CD4-positive, alpha-beta T cell treated with Interleukin-2 at 100 ng/mL for 4 hours (primary cell): ENCODE data around the gene TBC1D22B.

Source experiments
- DNase-seq: peaks from one replicate; pipeline ENCODE4 v3.0.0-alpha.2; 2020; ENCODE audit warnings: low spot score

The TBC1D22B gene

DNA sequence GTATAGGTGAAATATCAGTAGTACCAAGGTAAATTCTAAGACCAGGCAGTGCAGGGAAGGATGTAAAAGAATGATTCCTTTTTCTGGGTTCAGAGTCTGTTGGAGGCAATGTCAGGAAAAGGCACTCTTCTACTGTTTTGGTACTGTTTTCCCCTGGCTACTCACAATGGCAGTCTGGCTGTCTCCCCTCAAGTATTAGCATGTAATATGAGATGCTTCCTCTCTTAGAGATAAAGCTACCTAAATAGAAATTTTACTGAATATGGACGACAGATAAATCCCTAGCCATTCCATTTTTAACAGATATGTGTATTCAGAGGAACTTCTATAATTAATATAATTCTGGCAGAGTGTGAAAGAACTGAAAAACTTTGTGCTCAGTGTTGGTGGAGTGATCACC lies 99.7 kb downstream of the TBC1D22B start:
- DNase-seq, result no peak

DNA sequence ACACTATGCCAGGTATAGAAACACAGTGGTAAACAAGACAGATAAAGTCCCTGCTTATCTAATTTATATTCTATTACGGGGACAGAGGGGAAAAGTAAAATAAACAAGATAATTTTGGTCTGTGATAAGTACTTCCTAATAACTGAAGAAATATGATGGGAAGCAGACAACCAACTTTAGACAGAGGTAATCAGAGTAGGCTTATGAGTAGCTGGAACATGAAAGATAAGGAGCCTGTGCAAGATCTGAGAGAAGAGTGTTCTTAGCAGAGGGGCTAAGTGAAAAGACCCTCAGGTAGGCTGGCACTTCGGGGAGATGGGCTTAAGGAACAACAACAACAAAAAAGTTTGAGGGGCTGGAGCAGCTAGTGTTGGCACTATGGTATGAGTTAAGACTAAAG lies 100.3 kb downstream of the TBC1D22B start:
- DNase-seq, result no peak

DNA sequence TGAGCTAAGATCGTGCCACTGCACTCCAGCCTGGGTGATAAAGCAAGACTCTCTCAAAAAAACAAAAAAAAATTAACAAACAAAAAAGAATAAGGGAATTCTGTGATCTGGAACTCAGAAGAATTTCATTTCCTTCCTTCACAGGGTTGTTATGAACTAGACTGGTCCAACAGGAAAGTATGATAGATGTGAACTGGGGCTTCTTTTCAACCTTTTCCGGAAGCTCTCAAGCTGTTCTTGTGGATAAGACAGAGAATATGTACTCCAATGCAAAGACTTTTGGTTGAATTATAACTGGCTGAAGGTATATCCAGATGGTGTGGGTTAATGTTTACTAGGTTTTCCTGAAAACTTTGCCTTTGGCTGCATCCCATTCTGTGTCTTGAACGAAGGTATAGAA lies 101.5 kb downstream of the TBC1D22B start:
- DNase-seq, result no peak

DNA sequence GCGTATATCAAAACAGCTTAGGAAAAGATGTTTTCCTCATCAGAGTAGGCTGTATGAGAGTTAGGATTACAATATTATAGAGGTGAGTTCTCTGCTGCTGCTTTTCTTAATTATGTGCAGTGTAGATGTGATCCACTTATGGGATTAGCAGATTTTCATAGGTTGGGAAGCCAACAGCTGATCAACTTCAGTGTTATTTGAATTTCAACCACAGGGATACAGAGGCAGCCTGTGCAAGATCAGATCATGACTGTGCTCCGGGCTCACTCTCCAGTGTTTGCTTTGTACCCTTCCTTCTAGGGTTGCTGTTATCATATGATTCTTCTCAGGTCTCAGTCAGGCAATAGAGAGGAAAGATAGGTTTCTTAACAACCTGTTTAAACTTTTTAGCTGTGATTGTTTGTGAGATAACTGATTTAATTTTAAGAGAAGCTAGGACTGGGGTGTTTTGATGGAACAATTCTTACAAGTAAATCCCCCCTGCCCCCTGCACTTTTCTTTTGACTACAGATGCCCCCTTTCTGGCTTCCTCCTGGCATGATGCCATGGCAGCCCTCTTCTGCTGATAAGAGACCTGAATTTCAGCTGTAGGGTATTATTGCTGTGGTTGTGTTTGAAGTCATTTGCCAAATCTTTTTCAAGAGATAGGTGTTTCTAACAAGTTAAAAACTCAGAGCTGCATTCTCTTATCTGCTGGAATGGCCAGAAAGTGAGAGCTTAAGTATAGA lies 104.7 kb downstream of the TBC1D22B start:
- DNase-seq, result no peak

DNA sequence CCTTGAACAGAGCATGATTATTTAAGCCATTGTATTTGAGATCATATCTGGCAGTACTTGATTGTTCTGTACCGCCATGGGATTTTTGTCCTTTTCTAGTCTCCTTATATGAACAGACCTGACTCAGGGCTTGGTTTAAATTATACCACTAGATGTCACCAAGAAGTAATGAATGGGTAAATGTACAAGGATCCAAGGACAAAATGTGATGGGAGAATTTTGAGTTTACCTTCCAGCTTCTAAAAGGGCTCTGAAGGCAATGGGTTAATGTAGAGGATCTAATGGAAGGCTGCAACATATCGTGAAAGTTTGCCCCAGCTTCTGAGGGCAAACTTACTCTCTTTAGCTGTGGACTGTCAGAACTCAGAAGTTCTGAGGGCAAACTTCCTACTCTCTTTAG lies 108.2 kb downstream of the TBC1D22B start:
- no peak for DNase-seq

DNA sequence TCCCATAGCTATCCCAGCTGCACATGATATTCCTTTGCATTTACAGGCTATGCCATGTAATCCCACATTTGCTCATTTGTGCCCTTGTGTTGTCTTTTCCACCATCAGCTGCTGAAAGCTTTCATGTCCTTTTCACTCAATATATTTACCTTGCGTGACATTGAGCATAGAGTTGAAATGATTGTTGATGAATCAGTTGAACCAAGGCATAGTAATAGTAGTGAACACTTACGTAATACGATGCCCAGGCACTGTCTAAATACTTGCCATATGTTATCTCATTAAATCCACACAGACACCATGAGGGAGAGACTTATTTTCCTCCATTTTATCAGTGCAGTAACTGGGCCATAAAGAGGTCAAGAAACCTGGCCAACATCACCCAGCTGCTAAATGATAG lies 109.3 kb downstream of the TBC1D22B start:
- no peak for DNase-seq

DNA sequence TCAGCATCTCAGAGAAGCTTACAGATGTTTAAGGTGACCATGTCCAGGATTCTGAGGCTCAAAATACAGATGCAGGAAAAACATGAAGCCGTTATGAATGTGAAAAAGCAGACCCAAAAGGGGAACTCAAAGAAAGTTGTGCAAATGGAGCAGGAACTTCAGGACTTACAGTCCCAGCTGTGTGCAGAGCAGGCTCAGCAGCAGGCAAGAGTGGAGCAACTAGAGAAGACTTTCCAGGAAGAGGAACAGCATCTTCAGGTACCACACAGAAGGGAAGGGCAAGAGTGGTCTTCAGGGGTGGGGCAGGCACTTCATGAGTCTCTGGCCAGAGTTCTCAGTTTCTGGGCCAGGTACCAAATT lies 111.4 kb downstream of the TBC1D22B start:
- no peak for DNase-seq

DNA sequence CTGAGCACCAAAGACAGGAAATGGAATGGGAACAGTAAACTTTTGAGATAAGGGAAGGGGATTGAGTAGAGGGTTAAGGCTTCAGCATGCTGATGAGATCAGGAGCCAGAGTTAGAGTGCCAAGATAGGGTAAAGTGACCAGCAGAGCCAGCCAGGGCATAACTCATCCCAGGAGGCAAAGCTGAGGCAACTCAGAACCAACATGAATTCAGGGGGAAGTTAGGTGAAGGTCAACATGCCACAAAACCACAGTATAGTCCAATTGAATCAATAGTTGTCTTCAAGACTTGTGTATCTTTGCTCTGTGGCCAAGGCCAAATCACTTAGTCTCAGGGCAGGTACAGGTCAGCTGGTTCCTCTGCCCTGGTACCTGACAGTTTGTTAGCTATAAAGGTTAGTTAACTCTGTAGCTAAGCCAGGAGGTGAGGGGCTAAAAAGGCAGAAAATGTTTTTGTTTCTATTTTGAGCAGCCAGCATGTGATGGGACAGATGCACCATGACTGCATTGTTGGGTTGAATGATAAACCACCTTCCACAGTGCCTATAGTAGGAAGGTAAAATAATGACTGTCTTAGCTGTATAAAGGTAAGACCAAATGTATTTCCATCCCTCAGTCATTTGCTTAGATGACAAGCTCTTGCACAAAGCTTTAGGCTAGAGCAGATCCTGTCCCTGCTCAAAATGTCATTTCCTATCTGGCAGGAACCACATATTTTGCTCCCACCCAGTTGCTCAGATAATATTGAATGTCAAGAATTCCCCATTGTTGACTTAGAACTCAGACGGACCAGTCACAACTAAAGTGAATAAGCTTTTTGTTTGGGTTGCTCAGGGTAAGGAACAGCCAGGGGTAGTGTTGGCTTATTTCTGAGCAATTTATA lies 112.0 kb downstream of the TBC1D22B start:
- DNase-seq, result no peak

DNA sequence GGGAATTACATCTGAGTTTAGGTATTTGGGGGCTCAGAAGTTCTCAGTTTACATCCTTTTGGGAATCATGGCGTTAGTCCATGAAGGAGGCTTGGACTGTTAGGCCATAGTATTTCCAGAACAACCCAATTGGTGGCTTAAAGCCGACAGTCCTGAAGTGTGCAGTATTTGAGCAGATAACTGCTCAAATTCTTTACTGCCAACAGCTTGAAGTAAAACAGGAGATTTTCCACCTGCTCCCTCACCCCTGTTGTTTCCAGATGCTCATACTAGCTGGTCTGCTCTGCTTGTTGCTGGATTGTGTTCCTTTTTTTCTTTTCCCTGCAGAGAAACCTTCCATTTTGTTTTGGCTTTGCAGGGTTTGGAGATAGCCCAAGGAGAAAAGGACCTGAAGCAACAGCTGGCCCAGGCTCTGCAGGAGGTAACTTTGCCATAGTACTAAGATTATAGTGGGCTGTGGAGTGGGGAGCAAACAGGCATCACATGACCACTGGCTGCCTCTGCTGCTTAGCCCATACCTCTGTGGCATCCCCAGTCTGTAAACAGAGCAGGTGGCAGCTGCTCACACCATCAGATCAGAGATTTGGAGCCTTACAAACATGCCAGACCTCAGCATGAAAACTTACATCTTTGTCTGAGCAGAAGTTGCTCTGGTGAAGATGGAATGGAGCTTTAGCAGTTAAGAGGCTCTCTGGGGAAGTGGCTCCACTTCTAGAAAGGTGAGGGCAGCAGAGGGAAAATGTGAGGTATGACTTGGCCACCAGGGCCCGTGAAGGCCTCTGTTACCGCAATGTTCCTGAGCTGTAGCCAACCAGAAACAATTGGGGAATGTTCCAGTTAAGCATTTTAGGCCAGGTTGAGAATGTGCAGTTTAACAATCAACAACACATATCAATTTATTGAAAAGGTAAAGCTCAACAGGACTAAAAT lies 113.8 kb downstream of the TBC1D22B start:
- DNase-seq, result no peak

DNA sequence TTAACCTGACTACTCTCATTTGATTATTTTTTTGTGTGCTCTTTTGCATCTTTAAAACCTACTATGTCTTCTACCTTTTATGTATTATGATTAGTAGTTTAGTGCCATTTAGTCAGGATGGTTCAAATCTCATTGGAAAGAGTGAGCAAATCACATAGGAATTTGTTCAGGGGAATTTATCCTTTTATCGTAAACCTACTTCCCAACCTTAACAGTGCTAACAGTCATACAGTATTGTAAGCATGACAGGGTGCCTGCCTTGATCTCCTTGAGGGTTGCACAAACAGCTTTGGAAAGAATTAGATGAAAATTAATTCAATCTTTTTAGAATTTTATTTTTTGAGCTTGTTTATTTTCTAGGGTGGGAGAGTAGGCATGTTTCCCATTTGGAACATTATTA lies 114.5 kb downstream of the TBC1D22B start:
- no peak for DNase-seq

DNA sequence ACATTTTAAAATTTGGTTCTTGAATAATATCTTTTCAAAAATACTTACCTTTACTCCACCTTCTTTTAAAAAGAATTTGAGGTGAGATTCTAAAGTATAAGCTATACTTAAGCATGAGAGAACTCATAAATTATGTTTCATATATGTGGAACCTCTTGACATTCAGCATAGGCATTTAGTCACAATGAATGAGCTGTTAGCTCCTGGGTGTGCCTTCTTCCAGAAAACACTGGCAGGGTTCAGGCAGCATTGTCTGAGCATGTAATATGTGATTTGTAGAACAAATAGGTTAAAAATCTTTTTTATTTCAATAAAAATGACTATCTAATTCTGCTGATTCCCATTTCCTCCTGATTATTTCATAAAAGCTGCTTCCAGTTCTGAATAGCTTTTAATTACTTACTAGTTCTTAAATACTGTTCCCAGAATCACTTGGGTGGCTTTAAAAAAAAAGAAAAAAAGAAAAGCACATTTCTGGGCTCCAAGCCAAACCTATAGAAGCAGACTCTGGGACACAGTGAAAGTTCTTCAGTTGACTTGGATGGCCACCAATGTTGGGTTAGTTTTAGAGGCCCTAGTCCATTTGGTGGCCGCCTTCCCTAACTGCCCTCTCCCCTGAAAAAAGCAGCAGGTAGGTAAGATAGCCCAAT lies 116.4 kb downstream of the TBC1D22B start:
- no peak for DNase-seq

DNA sequence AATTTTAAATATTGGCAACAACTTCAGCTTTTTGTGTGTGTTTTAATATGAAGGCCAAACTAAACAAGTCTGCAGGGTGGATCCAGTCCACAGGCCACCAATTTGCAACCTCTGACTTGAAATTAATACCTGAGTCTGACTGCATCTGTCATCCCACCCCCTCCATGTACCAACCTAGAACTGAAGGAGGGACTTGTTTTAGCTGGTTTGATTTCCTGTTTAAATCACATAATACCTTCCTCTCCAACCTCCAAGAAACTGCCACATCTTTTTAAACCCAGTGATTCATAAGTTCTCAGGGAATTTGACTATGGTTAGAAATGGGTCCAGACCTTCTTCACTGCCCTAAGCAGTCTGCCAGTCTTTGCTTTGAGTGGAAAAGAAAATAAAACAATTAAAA lies 117.8 kb downstream of the TBC1D22B start:
- DNase-seq, result no peak

DNA sequence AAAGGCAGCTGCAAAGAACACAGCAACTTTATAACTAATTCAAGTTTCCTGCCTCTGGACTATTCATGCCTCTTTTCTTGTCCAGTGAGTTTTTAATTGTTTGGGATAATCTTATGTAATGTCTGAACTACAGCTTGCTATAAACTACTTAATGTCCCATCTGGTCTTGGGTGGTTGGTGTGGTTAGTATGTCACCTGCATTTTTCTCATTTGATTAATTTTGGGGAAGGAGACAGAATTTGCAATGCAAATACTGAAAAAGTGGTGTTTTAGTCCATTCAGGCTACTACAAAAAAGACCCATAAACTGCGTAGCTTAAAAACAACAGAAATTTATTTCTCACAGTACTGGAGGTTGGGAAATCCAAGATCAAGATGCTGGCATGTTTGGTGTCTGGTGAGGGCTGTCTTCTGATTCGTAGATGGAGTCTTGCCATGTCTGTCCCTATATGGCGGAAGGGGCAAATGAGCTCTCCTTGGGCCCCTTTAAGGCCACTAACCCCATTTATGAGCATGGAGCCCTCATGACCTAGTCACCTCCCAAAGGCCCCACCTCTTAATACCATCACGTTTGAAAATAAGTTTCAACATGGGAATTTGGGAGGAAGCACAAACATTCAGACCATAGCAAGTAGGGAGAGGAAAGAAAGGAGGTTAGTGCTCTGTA lies 118.6 kb downstream of the TBC1D22B start:
- no peak for DNase-seq

DNA sequence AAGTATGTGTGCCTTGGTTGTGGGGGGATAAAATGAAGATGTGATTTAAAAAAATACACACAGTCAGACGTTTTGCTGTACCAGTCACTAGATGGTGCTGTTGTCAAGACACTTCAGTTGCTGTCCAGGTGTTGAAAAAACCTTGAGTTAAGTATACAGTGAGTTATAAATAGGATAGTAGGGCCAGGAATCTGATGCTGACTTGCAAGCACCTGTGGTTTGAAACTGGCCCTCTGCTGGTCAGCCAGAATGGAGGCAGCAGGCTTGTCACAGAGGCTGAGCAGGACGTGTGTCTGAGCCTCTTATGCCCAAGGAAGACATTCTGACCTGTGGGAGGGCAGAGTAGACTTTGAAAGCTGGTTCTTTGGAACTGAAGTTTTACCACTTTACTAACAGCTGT lies 124.0 kb downstream of the TBC1D22B start:
- DNase-seq, result peak; percentile 45
